NCI-H1436 (cell line): Measurements from ENCODE around the gene SUSD6.
A peak's percentile ranks its signal among the peaks of the same experiment; 100 is the strongest.
"Not testable (repeated sequence)": the region's sequence is repeated elsewhere in the genome, so short reads cannot be mapped to it uniquely, and the experiment has no call there.

ENCODE experiments used
- DNase-seq: peaks from one replicate; lab custom pipeline; 2025; lab: John Stamatoyannopoulos, UW

Gene SUSD6

DNA sequence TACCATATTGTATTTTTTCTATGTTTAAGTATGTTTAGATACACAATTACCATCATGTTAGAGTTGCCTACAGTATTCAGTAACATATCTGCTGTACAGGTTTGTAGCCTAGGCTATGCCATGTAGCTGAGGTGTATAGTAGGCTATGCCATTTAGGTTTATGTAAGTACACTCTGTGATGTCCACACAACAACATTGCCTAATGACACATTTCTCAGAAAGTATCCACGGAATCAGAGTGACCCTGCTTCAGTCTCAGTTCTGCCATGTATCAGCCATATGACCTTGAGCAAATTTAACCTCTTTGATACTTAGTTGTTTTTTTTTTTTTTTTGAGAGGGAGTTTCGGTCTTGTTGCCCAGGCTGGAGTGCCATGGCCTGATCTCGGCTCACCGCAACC lies 12.7 kb downstream of the SUSD6 start:
- no peak for DNase-seq

DNA sequence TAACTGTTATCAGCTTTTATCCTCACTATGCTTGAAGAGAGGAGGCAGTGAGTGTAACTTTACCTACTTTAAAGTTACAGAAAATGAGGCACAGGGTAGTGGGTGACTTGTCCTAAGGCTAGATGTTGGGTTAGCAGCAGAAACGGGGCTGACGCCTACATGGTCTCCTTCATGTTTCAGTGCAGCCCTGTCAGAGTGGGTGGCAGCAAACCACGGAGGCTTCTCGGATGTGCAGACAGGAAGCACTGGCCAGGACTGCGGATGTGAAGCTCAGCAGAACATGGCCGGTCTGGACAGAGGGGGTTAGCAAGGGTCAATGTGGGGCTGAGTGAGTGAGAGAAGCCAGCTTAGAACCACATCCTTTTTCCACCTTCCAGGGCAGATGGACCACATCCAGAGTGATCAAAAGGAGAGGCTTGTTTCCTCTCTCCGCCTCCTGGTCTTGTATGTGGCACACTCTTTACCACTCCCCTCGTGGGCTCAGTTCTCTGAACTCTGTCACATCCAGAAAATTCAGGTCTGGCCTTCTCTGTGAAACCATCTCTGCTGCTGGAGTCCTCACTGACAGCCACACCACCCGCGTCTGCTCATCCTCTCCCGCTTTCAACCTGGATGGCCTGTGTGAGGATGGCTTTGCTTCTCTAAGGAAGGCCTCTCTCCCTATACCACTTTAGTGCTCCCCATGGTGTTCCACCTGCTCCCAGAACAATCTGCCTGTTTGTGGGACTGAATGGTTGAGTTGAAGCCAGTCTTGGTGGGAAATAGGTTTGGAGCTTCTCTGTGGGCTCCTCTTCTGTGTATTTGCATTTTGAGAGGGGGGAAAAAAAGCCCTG lies 14.1 kb downstream of the SUSD6 start:
- DNase-seq = no peak

GRCh38 chr14:69626132-69626500 lies 14.7 kb downstream of the SUSD6 start:
- no peak for DNase-seq

- DNase-seq = no peak
These were observed 18.1 kb downstream of the SUSD6 start for GRCh38 chr14:69629225-69630127.

GRCh38 chr14:69630360-69630759 lies 19.0 kb downstream of the SUSD6 start:
- DNase-seq = no peak

GRCh38 chr14:69631509-69631908 lies 20.1 kb downstream of the SUSD6 start:
- DNase-seq = no peak

GRCh38 chr14:69632164-69632563 lies 20.8 kb downstream of the SUSD6 start:
- DNase-seq = no peak

GRCh38 chr14:69632593-69633151 lies 21.3 kb downstream of the SUSD6 start:
- no peak for DNase-seq

DNA sequence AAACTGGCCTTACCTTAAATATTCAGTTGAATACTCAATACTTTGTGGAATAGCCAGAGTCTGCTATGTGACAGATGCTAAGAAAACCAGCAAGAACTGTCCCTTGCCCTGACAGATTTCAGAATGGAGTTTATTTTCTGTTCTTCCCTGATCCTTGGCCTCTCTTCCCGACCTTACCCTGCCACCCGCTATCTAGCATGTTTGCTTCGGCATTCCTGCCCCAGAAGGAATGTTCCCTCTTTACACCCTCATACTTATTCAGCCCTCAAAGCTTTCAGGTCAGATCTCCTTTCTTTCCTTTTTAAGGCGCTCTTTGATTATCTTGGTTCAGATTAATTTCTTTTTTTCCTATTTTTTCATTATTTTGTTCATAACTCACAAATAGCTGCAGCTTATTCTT lies 21.8 kb downstream of the SUSD6 start:
- DNase-seq = no peak

DNA sequence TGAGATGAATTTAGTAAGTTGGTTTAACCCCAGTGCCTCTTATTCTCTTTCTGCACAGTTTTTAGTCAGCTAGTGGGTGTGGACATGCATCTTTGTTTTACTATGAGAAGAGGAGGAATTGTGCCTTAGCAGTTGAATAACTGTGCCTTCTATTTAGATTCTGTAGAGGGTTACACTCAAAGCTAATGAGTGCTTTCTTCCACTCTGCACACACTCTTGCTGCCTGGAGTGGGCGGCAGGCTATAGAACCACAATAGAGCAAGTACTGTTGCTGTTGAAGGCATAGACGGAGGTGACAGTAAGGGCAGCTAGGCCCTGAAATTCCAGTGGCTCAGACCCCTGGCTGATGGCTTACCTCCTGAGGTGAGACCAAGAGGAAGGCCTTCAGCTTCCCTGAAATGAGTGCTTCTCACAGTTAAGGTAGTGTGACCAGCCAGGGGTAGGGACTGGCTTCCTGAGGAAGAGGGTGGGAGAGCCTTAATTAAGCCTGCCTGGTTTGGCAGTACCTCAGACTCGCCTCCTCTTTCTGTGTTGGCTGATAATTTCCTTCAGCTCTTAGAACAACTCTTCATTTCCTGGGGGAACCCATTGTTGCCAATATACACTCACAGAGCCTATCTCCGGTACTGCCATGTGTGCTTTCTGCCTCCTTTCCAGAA lies 24.7 kb downstream of the SUSD6 start:
- peak; percentile 54 for DNase-seq

DNA sequence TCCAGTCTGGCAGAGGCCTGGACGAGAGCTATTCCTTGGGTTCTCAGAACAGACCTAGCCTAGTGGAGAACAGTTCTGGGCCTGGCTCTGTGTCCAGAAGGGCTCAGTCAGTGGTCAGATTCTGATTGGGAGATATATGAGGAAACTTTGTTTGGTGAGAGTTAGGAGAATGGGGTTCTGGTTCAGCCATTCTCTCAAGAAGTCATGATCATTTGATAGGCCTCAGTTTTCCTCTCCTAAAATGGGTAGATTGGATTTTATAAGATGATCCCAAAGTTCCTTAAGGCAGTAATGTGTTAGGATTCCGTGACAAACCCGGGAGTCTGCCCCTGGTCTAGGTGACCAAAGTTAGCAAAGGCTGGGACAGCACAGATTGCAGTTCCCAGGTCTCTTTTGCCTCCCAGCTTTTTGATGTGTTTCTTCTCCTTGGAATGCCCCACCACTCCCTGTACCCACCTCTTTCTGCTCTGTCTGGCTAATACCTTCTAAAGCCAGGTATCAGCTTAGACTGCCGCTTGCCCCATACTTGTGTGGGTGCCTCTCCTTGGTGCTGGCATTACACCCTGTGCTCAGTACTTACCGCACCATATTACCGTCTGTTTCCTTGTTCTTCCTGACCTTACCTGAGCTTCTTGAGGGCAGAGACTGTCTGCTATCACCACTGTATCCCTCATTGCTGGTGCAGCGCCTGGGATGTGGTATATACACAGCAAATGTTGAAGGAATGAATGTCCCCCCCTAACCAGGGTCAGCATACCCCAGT lies 25.5 kb downstream of the SUSD6 start:
- DNase-seq = no peak

GRCh38 chr14:69637503-69638031 lies 26.2 kb downstream of the SUSD6 start:
- DNase-seq = no peak

- DNase-seq = no peak
These were observed 29.5 kb downstream of the SUSD6 start for GRCh38 chr14:69640931-69641330.

GRCh38 chr14:69642212-69642793 lies 30.9 kb downstream of the SUSD6 start:
- not testable (repeated sequence) for DNase-seq

DNA sequence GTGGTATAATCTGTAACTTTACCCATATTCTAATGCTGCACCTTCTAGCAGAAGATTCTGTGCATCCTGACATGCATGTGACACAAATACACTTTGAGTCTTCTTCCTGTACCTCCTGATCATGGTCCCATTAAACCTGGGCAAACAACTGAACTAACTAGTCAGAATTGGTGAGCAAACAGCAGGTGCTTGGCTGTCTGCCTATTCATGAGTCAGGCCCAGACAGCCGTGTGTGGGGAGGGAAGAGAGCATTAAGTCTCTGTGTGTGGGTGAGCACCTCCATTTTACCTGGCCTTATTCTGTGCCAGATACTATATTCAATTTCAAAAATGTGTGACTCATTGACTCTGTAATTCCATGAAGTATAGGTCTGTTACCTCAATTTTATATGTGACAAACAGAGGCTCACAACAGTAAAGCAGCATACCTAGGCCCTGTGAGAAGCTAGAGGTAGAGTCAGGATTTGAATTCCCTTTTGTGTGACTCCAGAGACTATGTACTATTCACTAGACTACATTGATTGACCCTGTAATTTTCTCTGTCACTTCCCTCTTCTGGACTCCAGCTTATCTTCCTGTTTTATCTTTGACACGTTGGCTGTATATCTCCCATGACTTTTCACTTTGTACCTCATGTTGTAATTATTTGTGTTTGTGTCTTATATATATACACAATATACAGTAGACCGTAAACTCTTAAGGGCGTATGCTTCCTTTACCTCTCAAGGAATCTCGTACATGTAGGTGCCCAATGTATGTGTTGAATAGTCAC lies 32.2 kb downstream of the SUSD6 start:
- DNase-seq = peak; percentile 87

GRCh38 chr14:69644814-69645213 lies 33.4 kb downstream of the SUSD6 start:
- no peak for DNase-seq

- no peak for DNase-seq
These were observed 35.8 kb downstream of the SUSD6 start for GRCh38 chr14:69647213-69647612.

DNA sequence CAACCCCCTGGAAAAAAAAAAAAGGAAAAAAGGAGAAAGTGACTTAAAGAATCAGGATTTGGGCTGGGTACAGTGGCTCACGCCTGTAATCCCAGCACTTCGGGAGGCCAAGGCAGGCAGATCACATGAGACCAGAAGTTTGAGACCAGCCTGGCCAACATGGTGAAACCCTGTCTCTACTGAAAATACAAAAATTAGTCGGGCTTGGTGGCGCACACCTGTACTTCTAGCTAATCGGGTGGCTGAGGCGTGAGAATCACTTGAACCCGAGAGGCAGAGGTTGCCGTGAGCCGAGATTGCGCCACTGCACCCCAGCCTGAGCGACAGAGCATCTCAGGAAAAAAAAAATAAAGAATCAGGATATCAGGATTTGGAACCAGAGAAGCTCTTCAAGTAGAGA lies 36.2 kb downstream of the SUSD6 start:
- not testable (repeated sequence) for DNase-seq

GRCh38 chr14:69648480-69649451 lies 37.4 kb downstream of the SUSD6 start:
- DNase-seq = no peak
